GM12874 (cell line): Measurements from ENCODE around the gene ZNF367.

Source experiments
- TF ChIP-seq, protein P1 (sequence below): IDR thresholded peaks from 2 replicates; pipeline ENCODE4 v1.5.1; 2011; ENCODE audit warnings: low read depth, mild to moderate bottlenecking, control low read depth, low read length, moderate library complexity; ENCODE audit not compliant: insufficient read depth

Gene ZNF367

DNA sequence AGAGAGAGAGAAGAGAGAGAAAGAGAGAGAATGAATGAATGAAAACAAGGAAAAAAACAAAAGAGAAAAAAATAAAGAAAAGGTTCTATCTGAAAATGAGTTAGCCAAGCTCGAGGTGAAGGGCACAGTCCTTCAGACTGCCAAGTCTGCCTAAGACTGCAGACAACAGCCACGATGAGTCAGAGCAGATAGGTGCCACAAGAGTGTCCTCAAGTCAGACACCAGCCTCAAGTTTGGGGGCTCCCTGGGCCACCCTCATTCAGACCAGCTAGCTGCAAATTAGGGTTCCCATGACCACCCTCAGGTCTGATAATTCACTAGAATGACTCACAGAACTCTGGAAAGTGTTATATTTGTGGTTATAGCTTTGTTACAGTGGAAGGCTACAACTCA is 17.9 kb upstream of the ZNF367 start:
- TF ChIP-seq, protein P1, sequence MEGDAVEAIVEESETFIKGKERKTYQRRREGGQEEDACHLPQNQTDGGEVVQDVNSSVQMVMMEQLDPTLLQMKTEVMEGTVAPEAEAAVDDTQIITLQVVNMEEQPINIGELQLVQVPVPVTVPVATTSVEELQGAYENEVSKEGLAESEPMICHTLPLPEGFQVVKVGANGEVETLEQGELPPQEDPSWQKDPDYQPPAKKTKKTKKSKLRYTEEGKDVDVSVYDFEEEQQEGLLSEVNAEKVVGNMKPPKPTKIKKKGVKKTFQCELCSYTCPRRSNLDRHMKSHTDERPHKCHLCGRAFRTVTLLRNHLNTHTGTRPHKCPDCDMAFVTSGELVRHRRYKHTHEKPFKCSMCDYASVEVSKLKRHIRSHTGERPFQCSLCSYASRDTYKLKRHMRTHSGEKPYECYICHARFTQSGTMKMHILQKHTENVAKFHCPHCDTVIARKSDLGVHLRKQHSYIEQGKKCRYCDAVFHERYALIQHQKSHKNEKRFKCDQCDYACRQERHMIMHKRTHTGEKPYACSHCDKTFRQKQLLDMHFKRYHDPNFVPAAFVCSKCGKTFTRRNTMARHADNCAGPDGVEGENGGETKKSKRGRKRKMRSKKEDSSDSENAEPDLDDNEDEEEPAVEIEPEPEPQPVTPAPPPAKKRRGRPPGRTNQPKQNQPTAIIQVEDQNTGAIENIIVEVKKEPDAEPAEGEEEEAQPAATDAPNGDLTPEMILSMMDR = no peak

DNA sequence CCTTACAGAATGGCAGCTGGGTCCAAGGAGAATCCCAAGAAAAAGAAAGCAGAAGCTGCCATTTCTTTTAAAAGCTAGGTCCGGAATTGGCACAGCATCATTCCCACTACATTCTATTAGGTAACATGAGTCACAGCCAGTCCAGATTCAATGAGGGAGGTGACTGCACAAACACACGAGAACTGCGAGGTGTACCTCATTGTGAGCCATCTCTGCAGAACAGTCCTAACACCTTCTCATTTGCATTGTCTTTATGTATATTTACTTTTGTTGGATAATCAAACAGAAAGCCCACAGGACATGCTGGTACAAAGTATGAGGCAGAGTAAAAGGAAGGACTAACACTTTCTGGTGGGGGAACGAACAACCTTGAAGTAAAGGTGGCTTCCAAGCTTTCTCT is 17.2 kb upstream of the ZNF367 start:
- TF ChIP-seq, protein P1 = no peak

DNA sequence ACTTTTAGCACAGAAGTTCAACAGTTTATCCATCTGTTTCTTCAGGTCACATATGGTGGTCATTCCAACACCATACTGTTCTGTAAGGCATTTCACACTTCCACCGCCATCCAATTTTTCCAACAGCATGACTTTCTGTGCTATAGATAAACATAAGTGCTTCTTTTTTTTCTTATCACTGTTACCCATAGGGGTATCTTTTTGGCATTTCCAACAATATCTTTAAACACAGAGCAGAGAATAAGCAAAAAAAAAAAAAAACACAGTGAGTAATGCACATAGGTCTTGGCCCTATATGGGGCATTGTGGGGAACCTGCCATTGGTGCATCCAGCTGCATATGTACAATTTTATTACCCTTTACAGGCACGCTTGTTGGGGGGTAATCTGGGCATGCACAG is 12.2 kb upstream of the ZNF367 start:
- TF ChIP-seq, protein P1 = no peak

DNA sequence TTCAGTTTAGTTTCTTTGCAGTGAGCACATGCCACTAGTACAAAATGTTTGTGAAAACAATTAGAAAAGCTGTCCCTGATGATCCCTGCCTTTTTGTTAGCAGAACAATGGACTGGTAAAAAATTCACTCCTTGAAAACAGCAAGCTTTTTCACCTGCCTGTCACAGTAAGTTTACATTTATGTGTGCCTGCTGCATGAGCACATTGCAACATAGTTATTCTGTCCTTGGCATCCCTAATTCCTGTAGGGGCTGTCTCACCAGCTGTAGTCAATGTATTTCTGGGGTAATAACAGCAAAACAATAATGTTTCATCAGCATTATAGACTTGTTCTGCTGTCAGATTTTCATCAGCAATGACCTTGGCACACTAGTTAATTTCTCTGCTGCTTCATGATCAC is 11.6 kb upstream of the ZNF367 start:
- TF ChIP-seq, protein P1 = no peak

DNA sequence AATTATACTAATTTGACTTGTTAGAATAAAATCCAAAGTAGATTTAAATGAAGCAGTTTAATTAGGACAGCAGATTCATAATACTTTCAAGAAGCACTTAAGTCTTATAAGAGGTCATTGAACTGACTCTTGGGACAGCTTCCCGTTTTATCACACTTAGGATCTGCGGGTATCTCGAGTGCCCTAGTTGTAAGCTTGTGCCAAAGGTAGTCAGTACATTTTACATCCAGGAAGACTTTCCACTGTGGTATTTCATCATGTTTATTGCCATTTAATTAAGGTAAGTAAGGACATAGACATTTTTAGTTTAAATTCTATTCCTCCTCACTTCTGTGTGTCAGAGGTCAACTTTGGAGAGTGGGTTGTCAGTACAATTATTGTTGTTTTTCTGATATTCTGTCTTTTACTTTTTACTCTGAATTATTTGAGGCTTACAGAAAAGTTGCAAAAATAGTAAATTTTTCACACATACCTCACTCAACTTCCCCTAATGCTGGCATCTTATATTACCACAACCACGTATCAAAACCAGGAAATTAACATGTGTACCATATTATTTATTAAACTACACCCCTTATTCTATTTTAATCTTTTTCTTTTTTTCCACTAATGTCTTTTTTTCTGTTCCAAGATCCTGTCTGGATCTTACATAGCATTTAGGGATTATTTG is 7.5 kb upstream of the ZNF367 start:
- TF ChIP-seq, protein P1 = no peak

DNA sequence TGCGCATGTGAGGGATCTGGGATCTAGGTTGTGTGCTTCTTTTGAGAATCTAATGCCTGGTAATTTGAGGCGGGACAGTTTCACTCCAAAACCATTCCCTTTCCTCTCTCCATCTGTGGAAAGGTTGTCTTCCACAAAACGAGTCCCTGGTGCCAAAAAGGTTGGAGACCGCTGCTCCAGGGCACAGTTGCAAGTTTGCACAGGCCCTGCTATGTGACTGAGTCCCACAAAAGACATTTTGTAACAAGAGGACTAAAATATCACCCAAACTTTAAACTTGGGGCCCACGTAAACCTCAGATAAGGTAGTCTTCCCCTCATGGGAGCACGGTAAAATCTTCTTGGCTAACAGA is 5.8 kb upstream of the ZNF367 start:
- TF ChIP-seq, protein P1 = no peak

DNA sequence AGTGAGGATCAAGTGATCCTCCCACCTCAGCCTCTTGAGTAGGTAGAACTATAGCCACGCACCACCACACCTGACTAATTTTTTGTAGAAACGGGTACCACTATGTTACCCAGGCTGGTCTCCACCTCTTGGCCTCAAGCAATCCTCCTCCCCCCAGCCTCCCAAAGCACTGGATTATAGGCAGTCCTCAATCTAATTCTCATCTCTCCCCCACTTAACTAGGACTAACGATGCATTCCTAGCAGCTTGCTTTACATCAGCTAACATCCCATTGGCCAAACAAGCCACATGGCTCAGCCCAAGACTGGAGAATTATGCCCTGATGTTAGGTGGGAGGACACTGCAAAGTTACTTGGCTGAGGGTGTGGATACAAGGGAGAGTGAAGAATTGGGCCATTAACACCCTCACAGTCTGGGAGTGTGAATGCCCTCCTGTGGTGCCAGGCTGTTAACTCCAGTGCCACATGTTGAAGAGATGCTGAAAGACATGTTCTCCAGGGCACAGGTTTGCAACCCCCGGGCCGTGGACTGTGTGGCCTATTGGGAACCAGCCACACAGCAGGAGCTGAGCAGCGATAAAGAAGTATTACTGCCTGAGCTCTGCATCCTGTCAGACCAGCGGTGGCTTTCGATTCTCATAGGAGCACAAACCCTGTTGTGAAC is 5.3 kb upstream of the ZNF367 start:
- TF ChIP-seq, protein P1 = no peak
